ENCODE data around the gene CFAP46. TPM values are rescaled to one million over a fixed set of nuclear protein-coding genes. Genes with fewer than 3 reads are reported as not detected.

Gene CFAP46
- total and polyA plus RNA-seq, 2 of the 8 experiments (the other 6 are each of a cell fraction or from before 2014, with no cell fraction given), result 2.6 to 4.8 TPM

- Histone ChIP-seq H3K79me1 (ENCODE audit: low read depth, low read length) (no peaks in the 10 kb centered on the region), H3K56ac (replicated peaks; ENCODE audit: insufficient read length, low read depth, low read length) (no peak overlapping the region), H4K5ac (ENCODE audit: insufficient read length, low read depth, low read length) (no peak overlapping the region), H3K36me3 (ENCODE audit: control insufficient read depth in 2 of 4, insufficient read depth in 4 of 4, low read length in 3 of 4) (no peaks in the 10 kb centered on the region), H2AFZ (ENCODE audit: low read length) (no peak overlapping the region), H3K4me1 (replicated peaks in 1 of 4; ENCODE audit: control insufficient read depth in 3 of 4, insufficient read depth in 4 of 4, low read length in 3 of 4) (peaks cover 0 to 8% (median 4%) of the 10 kb centered on the region in 4 experiments; a peak in 5 of 7 replicates), H3K27ac (ENCODE audit: low read depth, low read length) (no peak overlapping the region), H2BK20ac (ENCODE audit: low read length) (no peak overlapping the region), H2BK12ac (ENCODE audit: low read depth, low read length) (peak overlapping the region; percentile 27; the same call in 1 of the 2 replicates), H3K23me2 (ENCODE audit: low read depth, low read length) (no peaks in the 10 kb centered on the region), H3K9ac (replicated peaks in 1 of 4; ENCODE audit: extremely low read depth in 1 of 4, low read depth in 3 of 4, low read length in 3 of 4) (no peak overlapping the region), H2BK15ac (ENCODE audit: low read length) (0 out of 2 replicates have a peak overlapping the region, but pooled peaks have one; percentile 31), H2BK5ac (ENCODE audit: low read depth, low read length) (no peak overlapping the region), H3K14ac (ENCODE audit: insufficient read length) (no peak overlapping the region), H3K79me2 (ENCODE audit: control insufficient read depth in 1 of 2, insufficient read depth in 2 of 2, low read length in 2 of 2) (no peaks in the 10 kb centered on the region), H2AK5ac (ENCODE audit: low read depth, low read length) (no peak overlapping the region), H4K91ac (replicated peaks; ENCODE audit: insufficient read length, low read length) (no peak overlapping the region), H4K20me1 (replicated peaks in 1 of 2; ENCODE audit: control insufficient read depth in 1 of 2, insufficient read depth in 2 of 2, low read length in 2 of 2) (no peaks in the 10 kb centered on the region), H4K8ac (ENCODE audit: extremely low read depth, insufficient read depth, low read length) (peak overlapping the region; percentile 68; the same call in 1 of the 2 replicates), H3K18ac (ENCODE audit: extremely low read depth, low read length) (no peak overlapping the region), H3K4me3 (ENCODE audit: extremely low read depth in 1 of 4, insufficient read depth in 2 of 4, low read depth in 3 of 4, low read length in 4 of 4) (no peak overlapping the region), H3K23ac (ENCODE audit: insufficient read length) (no peak overlapping the region), H3K4me2 (ENCODE audit: insufficient read depth in 1 of 2, low read depth in 2 of 2, low read length in 2 of 2) (no peak overlapping the region), H2BK120ac (replicated peaks; ENCODE audit: low read depth, low read length) (no peak overlapping the region), H3K4ac (replicated peaks; ENCODE audit: insufficient read length, low read depth, low read length) (no peak overlapping the region), H3K9me3 (ENCODE audit: insufficient read depth in 2 of 2, low read depth in 1 of 2, low read length in 1 of 2) (no peaks in the 10 kb centered on the region), H3K27me3 (replicated peaks in 1 of 4; ENCODE audit: control insufficient read depth in 3 of 4, extremely low read depth in 1 of 4, insufficient read depth in 3 of 4, low read length in 3 of 4) (peaks cover 0 to 5% (median 0%) of the 10 kb centered on the region in 4 experiments; a peak in 2 of 7 replicates)
- POLR2A ChIA-PET (ENCODE audit: partially characterized antibody), result no interaction called here
- WGBS, 2 experiments (ENCODE audit: extremely low coverage in 1 of 2, insufficient coverage in 1 of 2, insufficient read length in 1 of 2, insufficient replicate concordance in 2 of 2, low coverage in 1 of 2, low lambda C conversion rate in 2 of 2, missing lambda C conversion rate in 1 of 2), result 94% methylated on average over 25 of the region's 25 CpGs; no CpG with 5 or more reads in 1 of the 2 experiments
- DNase-seq (ENCODE audit: low read depth in 1 of 2, low spot score in 2 of 2), result no peak
- FAIRE-seq, result no peak
- CTCF ChIA-PET (ENCODE audit: partially characterized antibody), result no interaction called here
- TF ChIP-seq SIX5 (IDR thresholded peaks at IDR 0.05; ENCODE audit: low read depth, low read length) (no peak), EP300 (IDR thresholded peaks at IDR 0.05; ENCODE audit: borderline replicate concordance in 1 of 2, low read depth in 2 of 2, low read length in 2 of 2) (no peak), NANOG (IDR thresholded peaks at IDR 0.05; ENCODE audit: insufficient read depth, low read depth, low read length, poor library complexity, severe bottlenecking) (no peak), TBP (IDR thresholded peaks at IDR 0.05; ENCODE audit: low read depth, low read length) (no peak), KDM5A (IDR thresholded peaks at IDR 0.05; ENCODE audit: low read length) (no peak), POLR2A (IDR thresholded peaks at IDR 0.05; ENCODE audit: control extremely low read depth in 1 of 2, low read depth in 2 of 2, low read length in 2 of 2) (no peak), YY1 (IDR thresholded peaks at IDR 0.05; ENCODE audit: low read depth, low read length) (no peak), CBX8 (IDR thresholded peaks at IDR 0.05; ENCODE audit: borderline replicate concordance, low read depth, low read length) (no peak), SP2 (IDR thresholded peaks at IDR 0.05; ENCODE audit: low read length) (no peak), SUZ12 (IDR thresholded peaks at IDR 0.05; ENCODE audit: low read length) (no peak), ATF2 (IDR thresholded peaks at IDR 0.05; ENCODE audit: low read length) (no peak), FOSL1 (IDR thresholded peaks at IDR 0.05; ENCODE audit: insufficient read depth, low read depth, low read length) (no peak), CTBP2 (IDR thresholded peaks at IDR 0.05; ENCODE audit: borderline replicate concordance, insufficient read depth, insufficient read length, low read length) (no peak)
Observed at GRCh38 chr10:132977076-132977475, 34.7 kb upstream of the CFAP46 start.
